ENCODE data around the gene ATP2B1. TPM values are rescaled to one million over a fixed set of nuclear protein-coding genes. Genes with fewer than 3 reads are reported as not detected.
A peak's percentile ranks its signal among the peaks of the same experiment; 100 is the strongest.

The ATP2B1 gene
- total and polyA plus RNA-seq, 8 donors: 4.3 to 22.4 (median 14.4) TPM

DNA sequence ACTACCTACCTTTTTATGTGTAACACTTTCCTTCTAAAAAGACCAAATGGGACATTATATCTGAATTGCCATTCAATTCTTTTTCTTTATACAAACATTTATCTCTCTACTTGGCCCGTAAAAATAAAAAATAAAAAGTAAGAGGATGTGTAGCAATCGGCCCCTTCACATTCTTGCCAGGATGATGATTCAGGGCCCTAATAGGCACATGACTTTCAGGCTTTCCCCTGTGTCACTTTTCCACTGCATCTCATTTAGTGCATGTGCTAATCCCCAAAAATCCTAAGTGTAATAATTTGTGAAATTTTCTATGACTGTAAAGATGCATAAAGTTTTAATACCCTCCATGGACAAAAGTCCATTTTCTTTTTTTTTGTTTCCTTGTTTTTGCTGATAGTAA is 23.0 kb upstream of the ATP2B1 start:
- FAIRE-seq (no peak), ATAC-seq (peak in 1 of 4 donors; percentile 67), DNase-seq (no peak)
- 60 to 71% methylated on average over 2 of the region's 2 CpGs for WGBS, 2 donors
- H3K9me3 ChIP-seq: no peaks in the 10 kb centered on the region
- H3K27me3 ChIP-seq: no peaks in the 10 kb centered on the region
- no peak for TF ChIP-seq CTCF (IDR thresholded peaks at IDR 0.05)
- H3K4me1 ChIP-seq: no peaks in the 10 kb centered on the region
- intact Hi-C loops (cut with DNase I): no loop called here
- no peaks in the 10 kb centered on the region for H3K36me3 ChIP-seq
- no peak overlapping the region for H3K4me3 ChIP-seq
- no peak overlapping the region for H3K27ac ChIP-seq

- H3K4me3 ChIP-seq: no peak overlapping the region
- TF ChIP-seq CTCF (IDR thresholded peaks at IDR 0.05): no peak
- 80 to 85% methylated on average over 3 of the region's 3 CpGs for WGBS, 2 donors
- FAIRE-seq: no peak
- H3K27me3 ChIP-seq: no peaks in the 10 kb centered on the region
- DNase-seq: no peak
- no peaks in the 10 kb centered on the region for H3K4me1 ChIP-seq
- no peaks in the 10 kb centered on the region for H3K9me3 ChIP-seq
- no peaks in the 10 kb centered on the region for H3K36me3 ChIP-seq
- ATAC-seq: no peak
- intact Hi-C loops (cut with DNase I): no loop called here
- no peak overlapping the region for H3K27ac ChIP-seq
Observed at GRCh38 chr12:89731089-89731488, 22.5 kb upstream of the ATP2B1 start.

GRCh38 chr12:89729946-89730459 is 21.4 kb upstream of the ATP2B1 start:
- Histone ChIP-seq H3K9me3 (no peaks in the 10 kb centered on the region), H3K4me1 (no peaks in the 10 kb centered on the region), H3K27me3 (no peaks in the 10 kb centered on the region), H3K27ac (no peak overlapping the region), H3K4me3 (no peak overlapping the region), H3K36me3 (no peaks in the 10 kb centered on the region)
- no peak for TF ChIP-seq CTCF (IDR thresholded peaks at IDR 0.05)
- 38 to 60% methylated on average over 4 of the region's 4 CpGs for WGBS, 2 donors
- no peak for FAIRE-seq
- intact Hi-C loops (cut with DNase I): no loop called here
- no peak for DNase-seq
- ATAC-seq: no peak

- Histone ChIP-seq H3K36me3 (no peaks in the 10 kb centered on the region), H3K27ac (no peak overlapping the region), H3K27me3 (no peaks in the 10 kb centered on the region), H3K9me3 (no peaks in the 10 kb centered on the region), H3K4me3 (no peak overlapping the region), H3K4me1 (no peaks in the 10 kb centered on the region)
- no peak for FAIRE-seq
- intact Hi-C loops (cut with DNase I): no loop called here
- no peak for DNase-seq
- ATAC-seq: no peak
- no peak for TF ChIP-seq CTCF (IDR thresholded peaks at IDR 0.05)
Observed at GRCh38 chr12:89723276-89723675, 14.6 kb upstream of the ATP2B1 start.

- ATAC-seq (peak in 2 of 4 donors; percentile 38 to 54), FAIRE-seq (no peak), DNase-seq (no peak)
- TF ChIP-seq CTCF (IDR thresholded peaks at IDR 0.05): no peak
- H3K27me3 ChIP-seq: no peaks in the 10 kb centered on the region
- H3K9me3 ChIP-seq: no peaks in the 10 kb centered on the region
- H3K27ac ChIP-seq: no peak overlapping the region
- no peak overlapping the region for H3K4me3 ChIP-seq
- no peaks in the 10 kb centered on the region for H3K36me3 ChIP-seq
- no peaks in the 10 kb centered on the region for H3K4me1 ChIP-seq
- 77 to 78% methylated on average over 8 of the region's 8 CpGs for WGBS, 2 donors
- intact Hi-C loops (cut with DNase I): no loop called here
Observed at GRCh38 chr12:89721291-89721987, 12.8 kb upstream of the ATP2B1 start.

Data from pancreas (tissue), 10 donors.